ENCODE measurements around the gene DSCAML1.

DSCAML1 gene

DNA sequence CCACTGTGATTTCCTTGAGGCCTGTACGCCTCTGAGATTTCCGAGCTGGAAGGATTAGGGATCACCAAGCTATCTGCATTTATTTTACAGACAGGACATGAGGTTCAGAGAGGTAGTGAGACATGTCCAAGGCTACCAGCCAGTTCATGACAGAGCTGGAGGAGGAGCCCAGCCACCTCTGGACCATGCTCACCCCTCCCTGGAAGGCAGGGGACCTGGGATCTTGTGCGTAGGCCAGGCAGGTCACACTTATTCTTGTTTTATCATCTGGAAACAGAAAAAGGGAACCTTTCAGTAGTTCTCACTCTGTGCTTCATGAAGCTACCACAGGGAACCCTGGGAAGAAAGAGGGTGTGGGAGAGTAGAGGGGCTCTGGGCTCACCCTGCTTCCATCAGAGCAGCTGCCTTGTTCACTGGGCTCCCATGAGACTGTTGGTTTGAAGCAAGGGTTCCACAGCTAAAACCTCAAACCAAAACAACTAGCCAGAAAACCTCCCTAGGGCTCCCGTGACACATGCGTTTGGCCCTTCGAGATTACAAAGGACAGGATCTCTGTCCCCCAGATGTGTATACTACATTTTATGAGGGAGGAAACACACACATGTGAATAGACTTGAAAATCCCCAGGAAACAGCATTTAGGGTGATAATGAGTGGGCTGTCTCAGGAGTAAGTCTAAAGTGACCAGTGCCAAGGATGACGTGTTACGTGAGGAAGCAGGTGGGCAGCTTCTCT, 106.4 kb downstream of the DSCAML1 start:
- H3K4me3 ChIP-seq (replicated peaks; ENCODE audit: low read depth, low read length) = no peak overlapping the region
- peak; percentile 2 for DNase-seq (ENCODE audit: extremely low read depth, low read depth)
- TF ChIP-seq CTCF (IDR thresholded peaks at IDR 0.05; ENCODE audit: low read depth, low read length, missing control alignments) = no peak

- TF ChIP-seq CTCF (IDR thresholded peaks at IDR 0.05; ENCODE audit: low read depth, low read length, missing control alignments) = no peak
- no peak for DNase-seq (ENCODE audit: extremely low read depth, low read depth)
These were observed 108.7 kb downstream of the DSCAML1 start for GRCh38 chr11:117688255-117688797.

GRCh38 chr11:117687776-117688175, 109.2 kb downstream of the DSCAML1 start:
- TF ChIP-seq CTCF (IDR thresholded peaks at IDR 0.05; ENCODE audit: low read depth, low read length, missing control alignments) = no peak
- no peak overlapping the region for H3K4me3 ChIP-seq (replicated peaks; ENCODE audit: low read depth, low read length)
- DNase-seq (ENCODE audit: extremely low read depth, low read depth) = no peak

More at GRCh38 chr11:117688255-117688797, 108.7 kb downstream of the DSCAML1 start:
- H3K4me3 ChIP-seq (replicated peaks; ENCODE audit: low read depth, low read length) = no peak overlapping the region

DNA sequence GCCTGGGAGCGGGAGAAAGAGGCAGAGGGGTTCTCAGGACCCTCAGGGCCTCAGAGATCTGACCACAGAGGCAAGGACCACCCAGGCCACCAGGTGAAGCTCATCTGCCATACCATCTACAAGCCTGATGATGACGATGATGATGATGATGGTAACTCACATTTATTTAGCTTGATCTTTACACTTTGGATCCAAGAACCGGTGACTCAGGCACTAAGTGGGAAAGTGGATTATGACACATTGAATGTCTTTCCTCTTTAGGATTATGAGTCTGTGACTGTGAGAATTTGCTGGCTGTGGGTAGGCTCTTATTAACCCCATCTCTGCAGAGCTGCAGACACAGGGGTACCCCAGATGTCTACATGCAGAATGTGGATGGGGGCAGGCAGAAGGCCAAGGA, 110.3 kb downstream of the DSCAML1 start:
- H3K4me3 ChIP-seq (replicated peaks; ENCODE audit: low read depth, low read length) = no peak overlapping the region
- DNase-seq (ENCODE audit: extremely low read depth, low read depth) = no peak
- TF ChIP-seq CTCF (IDR thresholded peaks at IDR 0.05; ENCODE audit: low read depth, low read length, missing control alignments) = no peak

- no peak for TF ChIP-seq CTCF (IDR thresholded peaks at IDR 0.05; ENCODE audit: low read depth, low read length, missing control alignments)
- no peak for DNase-seq (ENCODE audit: extremely low read depth, low read depth)
- no peak overlapping the region for H3K4me3 ChIP-seq (replicated peaks; ENCODE audit: low read depth, low read length)
These were observed 111.5 kb downstream of the DSCAML1 start for GRCh38 chr11:117685566-117685965.

- TF ChIP-seq CTCF (IDR thresholded peaks at IDR 0.05; ENCODE audit: low read depth, low read length, missing control alignments) = no peak
- DNase-seq (ENCODE audit: extremely low read depth, low read depth) = no peak
These were observed 112.3 kb downstream of the DSCAML1 start for GRCh38 chr11:117684731-117685130.

More at GRCh38 chr11:117684731-117685130, 112.3 kb downstream of the DSCAML1 start:
- no peak overlapping the region for H3K4me3 ChIP-seq (replicated peaks; ENCODE audit: low read depth, low read length)
